Hematopoietic multipotent progenitor cell treated with erythropoietin and hydrocortisone succinate and interleukin-3 and kit ligand, for 15 days (in vitro differentiated cells): ENCODE data around the gene MLXIPL.
"Not testable (repeated sequence)": the region's sequence is repeated elsewhere in the genome, so short reads cannot be mapped to it uniquely, and the experiment has no call there.

Experiments used
- DNase-seq: peaks from one replicate; pipeline ENCODE4 v3.0.0-alpha.2; 2015; ENCODE audit warnings: low spot score

MLXIPL gene

GRCh38 chr7:73644688-73645286 is 20.5 kb upstream of the MLXIPL start:
- DNase-seq: no peak

- no peak for DNase-seq
Measured at GRCh38 chr7:73642834-73643233, 18.5 kb upstream of the MLXIPL start.

GRCh38 chr7:73638911-73639310 is 14.6 kb upstream of the MLXIPL start:
- no peak for DNase-seq

- no peak for DNase-seq
Measured at GRCh38 chr7:73635428-73636200, 11.3 kb upstream of the MLXIPL start.

GRCh38 chr7:73633844-73634243 is 9.5 kb upstream of the MLXIPL start:
- DNase-seq: no peak

- no peak for DNase-seq
Measured at GRCh38 chr7:73633323-73633722, 9.0 kb upstream of the MLXIPL start.

GRCh38 chr7:73631558-73631957 is 7.2 kb upstream of the MLXIPL start:
- DNase-seq: no peak

GRCh38 chr7:73628504-73628903 is 4.2 kb upstream of the MLXIPL start:
- DNase-seq: no peak

GRCh38 chr7:73626814-73627213 is 2.5 kb upstream of the MLXIPL start:
- DNase-seq: no peak

GRCh38 chr7:73625276-73625675 is 954 bp upstream of the MLXIPL start:
- DNase-seq: no peak

GRCh38 chr7:73624669-73625001 is 313 bp upstream of the MLXIPL start:
- no peak for DNase-seq

GRCh38 chr7:73622909-73623797 is 1.2 kb downstream of the MLXIPL start:
- no peak for DNase-seq

- no peak for DNase-seq
Measured at GRCh38 chr7:73622527-73622908, 1.8 kb downstream of the MLXIPL start.

GRCh38 chr7:73621168-73622063 is 2.9 kb downstream of the MLXIPL start:
- DNase-seq: no peak

- not testable (repeated sequence) for DNase-seq
Measured at GRCh38 chr7:73619394-73619793, 4.9 kb downstream of the MLXIPL start.

GRCh38 chr7:73618538-73618937 is 5.8 kb downstream of the MLXIPL start:
- DNase-seq: no peak

GRCh38 chr7:73617520-73617919 is 6.8 kb downstream of the MLXIPL start:
- DNase-seq: not testable (repeated sequence)

GRCh38 chr7:73615886-73616285 is 8.4 kb downstream of the MLXIPL start:
- no peak for DNase-seq

GRCh38 chr7:73614937-73615336 is 9.4 kb downstream of the MLXIPL start:
- DNase-seq: not testable (repeated sequence)

GRCh38 chr7:73613954-73614735 is 10.2 kb downstream of the MLXIPL start:
- no peak for DNase-seq
